Prostate gland (tissue), 2 donors: ENCODE results near the gene ZBTB7C. TPM values are rescaled to one million over a fixed set of nuclear protein-coding genes. Genes with fewer than 3 reads are reported as not detected.

Experiments
- DNase-seq: peaks from one replicate; pipeline ENCODE4 v3.0.0-alpha.2; 2019; ENCODE audit warnings: low spot score
- H3K27ac ChIP-seq, 2 donors: fragments of 200-600 bp; sonication (generic); 2 replicates each; pipeline ENCODE4 v1.5.1; 2017 to 2019
- H3K27me3 ChIP-seq: fragments of 200-600 bp; sonication (generic); replicated peaks from 2 replicates; pipeline ENCODE4 v1.5.1; 2019; ENCODE audit not compliant: insufficient read depth
- H3K36me3 ChIP-seq, 2 donors: fragments of 200-600 bp; sonication (generic); 1 replicate in 1 of 2; 2 replicates in 1 of 2; pipeline versions ENCODE4 v1.5.1 to v1.8.1; 2017 to 2019
- H3K4me1 ChIP-seq: fragments of 200-600 bp; sonication (generic); replicated peaks from 2 replicates; pipeline ENCODE4 v1.5.1; 2019
- H3K4me3 ChIP-seq, 2 donors: fragments of 200-600 bp; sonication (generic); 2 replicates each; pipeline ENCODE4 v1.5.1; 2017 to 2019
- H3K9me3 ChIP-seq: fragments of 200-600 bp; sonication (generic); 2 replicates; pipeline ENCODE4 v1.5.1; 2017
- POLR2A ChIP-seq: fragments of 450-650 bp; IDR thresholded peaks from one replicate; pipeline ENCODE4 v1.6.1; 2016; ENCODE audit warnings: antibody characterized with exemption, mild to moderate bottlenecking
- POLR2AphosphoS5 ChIP-seq: sonication (generic); formaldehyde crosslinking; IDR thresholded peaks from one replicate; pipeline ENCODE4 v1.6.1; 2017; ENCODE audit warnings: antibody characterized with exemption
- WGBS: methylation state at CpG from one replicate; pipeline ENCODE4 v1.1.5; 2018; 5-methylcytosine and 5-hydroxymethylcytosine counted together
- intact Hi-C: fragments of 100-400 bp; cut with DNase I; formaldehyde crosslinking; loops from one replicate; pipeline ENCODE4 v1.14.2; 2022
- total RNA-seq, 2 donors: library from RNA; depleted of rRNA; stranded (reverse); fragments of >200 nt; gene quantifications; one replicate each; pipeline ENCODE4 v1.1.0, GENCODE V29; 2016
- TF ChIP-seq, protein P1 (sequence below), 4 experiments: fragments of 200-600 bp in 2 of 4; fragments of 450-650 bp in 2 of 4; sonication (generic) in 2 of 4; IDR thresholded peaks; 1 replicate in 3 of 4; 2 replicates in 1 of 4; pipeline ENCODE4 v1.5.1; 2016 to 2019; ENCODE audit warnings: antibody characterized with exemption in 4 of 4, mild to moderate bottlenecking in 2 of 4, moderate library complexity in 2 of 4

The ZBTB7C gene
- total RNA-seq, 2 donors from 2014 or later, result 14.7 to 48.9 TPM

- no peaks in the 10 kb centered on the region for H3K27me3 ChIP-seq
- intact Hi-C loops, result no loop called here
- no peak for DNase-seq
Observed at GRCh38 chr18:48256848-48257247, 152.3 kb downstream of the ZBTB7C start.

DNA sequence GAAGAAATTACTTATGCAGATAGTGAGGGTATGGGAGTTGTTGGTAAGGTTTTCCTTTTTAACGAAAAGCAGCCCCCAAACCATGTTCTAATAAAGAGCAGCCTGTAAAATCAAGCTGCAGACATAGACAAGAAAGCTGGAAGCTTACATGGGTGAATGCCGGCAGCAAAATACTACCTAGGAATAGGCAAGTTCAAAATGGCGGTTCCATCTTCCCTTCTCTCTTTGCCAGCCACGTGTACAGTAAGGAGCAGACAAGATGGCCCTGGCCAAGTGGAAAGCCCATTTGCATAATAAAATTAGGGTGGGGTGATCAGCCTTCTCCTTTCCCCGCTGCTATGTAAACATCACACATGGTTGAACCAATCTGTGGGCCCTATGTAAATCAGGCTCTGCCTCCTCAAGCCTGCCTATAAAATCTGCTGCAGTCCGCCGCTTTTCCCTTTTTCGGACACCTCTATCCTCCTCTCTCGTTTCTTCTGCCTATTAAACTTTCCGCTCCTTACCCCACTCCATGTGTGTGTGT is 155.0 kb downstream of the ZBTB7C start:
- no peaks in the 10 kb centered on the region for H3K9me3 ChIP-seq
- no peaks in the 10 kb centered on the region for H3K36me3 ChIP-seq
- no peaks in the 10 kb centered on the region for H3K4me1 ChIP-seq
- intact Hi-C loops, result no loop called here
- no peak overlapping the region for H3K27ac ChIP-seq
- no peak overlapping the region for H3K4me3 ChIP-seq
- TF ChIP-seq, protein P1, sequence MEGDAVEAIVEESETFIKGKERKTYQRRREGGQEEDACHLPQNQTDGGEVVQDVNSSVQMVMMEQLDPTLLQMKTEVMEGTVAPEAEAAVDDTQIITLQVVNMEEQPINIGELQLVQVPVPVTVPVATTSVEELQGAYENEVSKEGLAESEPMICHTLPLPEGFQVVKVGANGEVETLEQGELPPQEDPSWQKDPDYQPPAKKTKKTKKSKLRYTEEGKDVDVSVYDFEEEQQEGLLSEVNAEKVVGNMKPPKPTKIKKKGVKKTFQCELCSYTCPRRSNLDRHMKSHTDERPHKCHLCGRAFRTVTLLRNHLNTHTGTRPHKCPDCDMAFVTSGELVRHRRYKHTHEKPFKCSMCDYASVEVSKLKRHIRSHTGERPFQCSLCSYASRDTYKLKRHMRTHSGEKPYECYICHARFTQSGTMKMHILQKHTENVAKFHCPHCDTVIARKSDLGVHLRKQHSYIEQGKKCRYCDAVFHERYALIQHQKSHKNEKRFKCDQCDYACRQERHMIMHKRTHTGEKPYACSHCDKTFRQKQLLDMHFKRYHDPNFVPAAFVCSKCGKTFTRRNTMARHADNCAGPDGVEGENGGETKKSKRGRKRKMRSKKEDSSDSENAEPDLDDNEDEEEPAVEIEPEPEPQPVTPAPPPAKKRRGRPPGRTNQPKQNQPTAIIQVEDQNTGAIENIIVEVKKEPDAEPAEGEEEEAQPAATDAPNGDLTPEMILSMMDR (IDR thresholded peaks at IDR 0.05), result no peak
- no peak for TF ChIP-seq POLR2AphosphoS5
- no peak for TF ChIP-seq POLR2A
- no peaks in the 10 kb centered on the region for H3K27me3 ChIP-seq
- DNase-seq, result no peak
- 72% methylated on average over 10 of the region's 10 CpGs for WGBS

More at GRCh38 chr18:48256848-48257247, 152.3 kb downstream of the ZBTB7C start:
- H3K9me3 ChIP-seq, result no peaks in the 10 kb centered on the region
- no peaks in the 10 kb centered on the region for H3K4me1 ChIP-seq
- H3K27ac ChIP-seq, result no peak overlapping the region
- H3K36me3 ChIP-seq, result no peaks in the 10 kb centered on the region
- TF ChIP-seq POLR2A (no peak), POLR2AphosphoS5 (no peak)
- TF ChIP-seq, protein P1 (IDR thresholded peaks at IDR 0.05), result no peak
- H3K4me3 ChIP-seq, result no peak overlapping the region

GRCh38 chr18:48252525-48252924 is 156.7 kb downstream of the ZBTB7C start:
- H3K4me3 ChIP-seq, result no peak overlapping the region
- no peak for DNase-seq
- TF ChIP-seq, protein P1 (IDR thresholded peaks at IDR 0.05), result no peak
- TF ChIP-seq POLR2AphosphoS5, result no peak
- no peak for TF ChIP-seq POLR2A
- intact Hi-C loops, result no loop called here
- no peaks in the 10 kb centered on the region for H3K4me1 ChIP-seq
- no peaks in the 10 kb centered on the region for H3K9me3 ChIP-seq
- WGBS, result 92% methylated on average over 3 of the region's 3 CpGs
- no peak overlapping the region for H3K27ac ChIP-seq
- H3K27me3 ChIP-seq, result no peaks in the 10 kb centered on the region
- no peaks in the 10 kb centered on the region for H3K36me3 ChIP-seq

GRCh38 chr18:48250918-48251317 is 158.3 kb downstream of the ZBTB7C start:
- H3K36me3 ChIP-seq, result no peaks in the 10 kb centered on the region
- no peaks in the 10 kb centered on the region for H3K4me1 ChIP-seq
- intact Hi-C loops, result no loop called here
- TF ChIP-seq POLR2AphosphoS5, result no peak
- TF ChIP-seq, protein P1 (IDR thresholded peaks at IDR 0.05), result no peak
- TF ChIP-seq POLR2A, result no peak
- no peaks in the 10 kb centered on the region for H3K9me3 ChIP-seq
- DNase-seq, result no peak
- H3K27ac ChIP-seq, result no peak overlapping the region
- no peak overlapping the region for H3K4me3 ChIP-seq
- WGBS, result 73% methylated on average over 3 of the region's 3 CpGs
- no peaks in the 10 kb centered on the region for H3K27me3 ChIP-seq

DNA sequence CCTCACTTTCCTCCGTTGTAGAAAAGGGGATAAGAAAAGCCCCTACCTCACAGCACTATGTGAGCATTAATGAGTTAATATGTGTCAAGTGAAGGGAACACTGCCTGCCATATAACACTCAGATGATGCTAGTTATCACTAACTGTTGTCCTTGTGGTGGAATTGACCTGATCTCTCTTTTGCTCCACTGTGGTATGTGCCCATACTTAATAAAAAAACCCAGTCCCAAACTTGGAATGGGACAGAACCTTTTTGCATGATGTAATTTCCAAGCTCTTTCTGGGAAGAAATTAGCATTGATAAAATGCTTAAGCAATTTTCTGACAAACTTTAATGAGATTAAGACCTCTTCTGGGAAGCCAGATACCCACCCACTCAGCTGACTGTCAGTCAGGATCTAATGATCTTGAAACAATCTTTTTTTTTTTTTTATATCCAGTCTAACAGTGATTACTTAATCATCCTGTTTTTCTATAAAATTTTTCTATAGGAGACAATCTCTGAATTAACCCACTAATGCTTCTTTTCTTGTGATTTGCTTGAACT is 158.7 kb downstream of the ZBTB7C start:
- 85% methylated on average over 1 of the region's 1 CpG for WGBS
- Histone ChIP-seq H3K4me3 (no peak overlapping the region), H3K36me3 (no peaks in the 10 kb centered on the region), H3K27me3 (no peaks in the 10 kb centered on the region), H3K4me1 (no peaks in the 10 kb centered on the region), H3K9me3 (no peaks in the 10 kb centered on the region), H3K27ac (no peak overlapping the region)
- intact Hi-C loops, result no loop called here
- no peak for DNase-seq
- no peak for TF ChIP-seq POLR2AphosphoS5
- TF ChIP-seq, protein P1 (IDR thresholded peaks at IDR 0.05), result no peak
- no peak for TF ChIP-seq POLR2A
